Measurements from ENCODE around the gene COL21A1.

Gene COL21A1

GRCh38 chr6:56246881-56247653, at the start of gene COL21A1:
TSS of gene COL21A1 (minus strand) at chr6:56247580. CDS start at chr6:56182618, 64,962 bp downstream.
- Histone ChIP-seq H3K36me3 (no peaks in the 10 kb centered on the region), H4K20me1 (no peaks in the 10 kb centered on the region), H3K27ac (no peak within 1 kb of the TSS), H3K9ac (no peak within 1 kb of the TSS), H3K4me2 (no peak within 1 kb of the TSS), H3K4me1 (no peaks in the 10 kb centered on the region), H3K9me3 (peaks cover 4% of the 10 kb centered on the region; the same call in 1 of the 2 replicates), H3K4me3 (no peak within 1 kb of the TSS), H3K27me3 (no peaks in the 10 kb centered on the region)
- TF ChIP-seq Cebpa-rat (IDR thresholded peaks at IDR 0.05) = no peak

- H3K36me3 ChIP-seq = no peaks in the 10 kb centered on the region
- no peaks in the 10 kb centered on the region for H3K27me3 ChIP-seq
- no peaks in the 10 kb centered on the region for H4K20me1 ChIP-seq
- no peaks in the 10 kb centered on the region for H3K9me3 ChIP-seq
- no peak for TF ChIP-seq Cebpa-rat (IDR thresholded peaks at IDR 0.05)
- no peaks in the 10 kb centered on the region for H3K4me1 ChIP-seq
- H3K27ac ChIP-seq = no peak overlapping the region
- H3K9ac ChIP-seq = no peak overlapping the region
- H3K4me3 ChIP-seq = no peak overlapping the region
- H3K4me2 ChIP-seq = no peak overlapping the region
Observed at GRCh38 chr6:56293781-56294180, 46.4 kb upstream of the COL21A1 start.

GRCh38 chr6:56292505-56293181, 45.3 kb upstream of the COL21A1 start:
- H3K4me2 ChIP-seq = no peak overlapping the region
- no peak for TF ChIP-seq Cebpa-rat (IDR thresholded peaks at IDR 0.05)
- no peaks in the 10 kb centered on the region for H3K36me3 ChIP-seq
- no peaks in the 10 kb centered on the region for H3K4me1 ChIP-seq
- H3K27ac ChIP-seq = no peak overlapping the region
- H4K20me1 ChIP-seq = no peaks in the 10 kb centered on the region
- no peaks in the 10 kb centered on the region for H3K27me3 ChIP-seq
- H3K9ac ChIP-seq = no peak overlapping the region
- no peak overlapping the region for H3K4me3 ChIP-seq
- H3K9me3 ChIP-seq = no peaks in the 10 kb centered on the region

- Histone ChIP-seq H3K4me2 (no peak overlapping the region), H3K9ac (no peak overlapping the region), H3K36me3 (no peaks in the 10 kb centered on the region), H4K20me1 (no peaks in the 10 kb centered on the region), H3K4me3 (no peak overlapping the region), H3K27me3 (no peaks in the 10 kb centered on the region), H3K27ac (no peak overlapping the region), H3K4me1 (no peaks in the 10 kb centered on the region), H3K9me3 (no peaks in the 10 kb centered on the region)
- no peak for TF ChIP-seq Cebpa-rat (IDR thresholded peaks at IDR 0.05)
Observed at GRCh38 chr6:56291302-56291917, 44.0 kb upstream of the COL21A1 start.

- Histone ChIP-seq H3K4me3 (no peak overlapping the region), H4K20me1 (no peaks in the 10 kb centered on the region), H3K9ac (no peak overlapping the region), H3K4me2 (no peak overlapping the region), H3K27ac (no peak overlapping the region), H3K36me3 (no peaks in the 10 kb centered on the region), H3K27me3 (no peaks in the 10 kb centered on the region), H3K4me1 (no peaks in the 10 kb centered on the region), H3K9me3 (no peaks in the 10 kb centered on the region)
- TF ChIP-seq Cebpa-rat (IDR thresholded peaks at IDR 0.05) = no peak
Observed at GRCh38 chr6:56289721-56290120, 42.3 kb upstream of the COL21A1 start.

- H3K27me3 ChIP-seq = no peaks in the 10 kb centered on the region
- no peaks in the 10 kb centered on the region for H3K4me1 ChIP-seq
- H3K4me3 ChIP-seq = no peak overlapping the region
- H3K27ac ChIP-seq = no peak overlapping the region
- no peak overlapping the region for H3K4me2 ChIP-seq
- no peak for TF ChIP-seq Cebpa-rat (IDR thresholded peaks at IDR 0.05)
- H3K9ac ChIP-seq = no peak overlapping the region
- H3K9me3 ChIP-seq = no peaks in the 10 kb centered on the region
- no peaks in the 10 kb centered on the region for H4K20me1 ChIP-seq
- H3K36me3 ChIP-seq = no peaks in the 10 kb centered on the region
Observed at GRCh38 chr6:56288347-56288746, 41.0 kb upstream of the COL21A1 start.

- Histone ChIP-seq H3K9ac (no peak overlapping the region), H4K20me1 (no peaks in the 10 kb centered on the region), H3K4me2 (no peak overlapping the region), H3K4me1 (no peaks in the 10 kb centered on the region), H3K9me3 (no peaks in the 10 kb centered on the region), H3K36me3 (no peaks in the 10 kb centered on the region), H3K27ac (no peak overlapping the region), H3K4me3 (no peak overlapping the region), H3K27me3 (no peaks in the 10 kb centered on the region)
- TF ChIP-seq Cebpa-rat (IDR thresholded peaks at IDR 0.05) = no peak
Observed at GRCh38 chr6:56282391-56282790, 35.0 kb upstream of the COL21A1 start.

GRCh38 chr6:56280126-56280525, 32.7 kb upstream of the COL21A1 start:
- H3K27me3 ChIP-seq = no peaks in the 10 kb centered on the region
- no peaks in the 10 kb centered on the region for H4K20me1 ChIP-seq
- H3K4me3 ChIP-seq = no peak overlapping the region
- TF ChIP-seq Cebpa-rat (IDR thresholded peaks at IDR 0.05) = no peak
- no peak overlapping the region for H3K9ac ChIP-seq
- no peak overlapping the region for H3K27ac ChIP-seq
- H3K9me3 ChIP-seq = no peaks in the 10 kb centered on the region
- no peak overlapping the region for H3K4me2 ChIP-seq
- no peaks in the 10 kb centered on the region for H3K36me3 ChIP-seq
- H3K4me1 ChIP-seq = no peaks in the 10 kb centered on the region

GRCh38 chr6:56279331-56280080, 32.1 kb upstream of the COL21A1 start:
- TF ChIP-seq Cebpa-rat (IDR thresholded peaks at IDR 0.05) = no peak
- Histone ChIP-seq H3K27ac (no peak overlapping the region), H3K4me3 (no peak overlapping the region), H3K9me3 (no peaks in the 10 kb centered on the region), H3K9ac (no peak overlapping the region), H3K4me1 (no peaks in the 10 kb centered on the region), H3K36me3 (no peaks in the 10 kb centered on the region), H3K4me2 (no peak overlapping the region), H4K20me1 (no peaks in the 10 kb centered on the region), H3K27me3 (no peaks in the 10 kb centered on the region)
